ENCODE measurements around the gene HMGCL. TPM values are rescaled to one million over a fixed set of nuclear protein-coding genes. Genes with fewer than 3 reads are reported as not detected.

HMGCL gene
- total RNA-seq, 1 donor from 2014 or later: 20.7 TPM

- Histone ChIP-seq H2AFZ (replicated peaks) (no peak overlapping the region), H3K79me2 (ENCODE audit: low read depth) (no peaks in the 10 kb centered on the region), H3K36me3 (no peaks in the 10 kb centered on the region), H3K9me3 (ENCODE audit: low read depth) (no peaks in the 10 kb centered on the region), H3K27me3 (peaks cover 43% of the 10 kb centered on the region), H3K9ac (no peak overlapping the region), H3K4me3 (no peak overlapping the region), H3K4me1 (peaks cover 5% of the 10 kb centered on the region), H3F3A (ENCODE audit: low read depth) (no peaks in the 10 kb centered on the region), H4K20me1 (ENCODE audit: low read depth) (peaks cover 7% of the 10 kb centered on the region), H3K4me2 (no peak overlapping the region), H3K27ac (no peak overlapping the region)
- no peaks in the 10 kb centered on the region for H3K36me3 Mint-ChIP-seq
- H3K27me3 Mint-ChIP-seq (ENCODE audit: insufficient read depth, low read depth): peaks cover 27% of the 10 kb centered on the region
- H3K27ac Mint-ChIP-seq: no peak overlapping the region
- peaks cover 11% of the 10 kb centered on the region for H3K4me1 Mint-ChIP-seq
- no peak for TF ChIP-seq EZH2 (IDR thresholded peaks at IDR 0.05)
- no peak for TF ChIP-seq EZH2phosphoT487 (IDR thresholded peaks at IDR 0.05)
- TF ChIP-seq CTCF (IDR thresholded peaks at IDR 0.05): no peak
- DNase-seq (ENCODE audit: low spot score): no peak
- H3K4me3 Mint-ChIP-seq: no peak overlapping the region
- no peaks in the 10 kb centered on the region for H3K9me3 Mint-ChIP-seq
Observed at GRCh38 chr1:23865543-23865930, 40.3 kb upstream of the HMGCL start.

- Mint-ChIP-seq H3K27me3 (ENCODE audit: insufficient read depth, low read depth) (peaks cover 26% of the 10 kb centered on the region), H3K4me1 (peaks cover 11% of the 10 kb centered on the region), H3K4me3 (no peak overlapping the region), H3K27ac (no peak overlapping the region), H3K9me3 (no peaks in the 10 kb centered on the region), H3K36me3 (no peaks in the 10 kb centered on the region)
- Histone ChIP-seq H3K4me2 (no peak overlapping the region), H3K79me2 (ENCODE audit: low read depth) (no peaks in the 10 kb centered on the region), H2AFZ (replicated peaks) (no peak overlapping the region), H3K27ac (no peak overlapping the region), H4K20me1 (ENCODE audit: low read depth) (peaks cover 7% of the 10 kb centered on the region), H3K4me1 (peaks cover 5% of the 10 kb centered on the region), H3K9ac (no peak overlapping the region), H3K27me3 (peaks cover 38% of the 10 kb centered on the region), H3K36me3 (no peaks in the 10 kb centered on the region), H3F3A (ENCODE audit: low read depth) (no peaks in the 10 kb centered on the region), H3K4me3 (no peak overlapping the region), H3K9me3 (ENCODE audit: low read depth) (no peaks in the 10 kb centered on the region)
- DNase-seq (ENCODE audit: low spot score): no peak
- TF ChIP-seq CTCF (IDR thresholded peaks at IDR 0.05): no peak
- no peak for TF ChIP-seq EZH2phosphoT487 (IDR thresholded peaks at IDR 0.05)
- no peak for TF ChIP-seq EZH2 (IDR thresholded peaks at IDR 0.05)
Observed at GRCh38 chr1:23864801-23865542, 39.7 kb upstream of the HMGCL start.

- Histone ChIP-seq H3F3A (ENCODE audit: low read depth) (no peaks in the 10 kb centered on the region), H3K27ac (no peak overlapping the region), H3K36me3 (no peaks in the 10 kb centered on the region), H3K27me3 (peaks cover 19% of the 10 kb centered on the region), H3K4me2 (no peak overlapping the region), H3K79me2 (ENCODE audit: low read depth) (no peaks in the 10 kb centered on the region), H2AFZ (replicated peaks) (no peak overlapping the region), H3K4me1 (peaks cover 5% of the 10 kb centered on the region), H4K20me1 (ENCODE audit: low read depth) (peaks cover 7% of the 10 kb centered on the region), H3K9ac (no peak overlapping the region), H3K9me3 (ENCODE audit: low read depth) (no peaks in the 10 kb centered on the region), H3K4me3 (no peak overlapping the region)
- TF ChIP-seq CTCF (IDR thresholded peaks at IDR 0.05) (no peak), EZH2phosphoT487 (IDR thresholded peaks at IDR 0.05) (no peak), EZH2 (IDR thresholded peaks at IDR 0.05) (no peak)
- Mint-ChIP-seq H3K36me3 (no peaks in the 10 kb centered on the region), H3K4me1 (peaks cover 6% of the 10 kb centered on the region), H3K27ac (no peak overlapping the region), H3K27me3 (ENCODE audit: insufficient read depth, low read depth) (peaks cover 15% of the 10 kb centered on the region), H3K4me3 (no peak overlapping the region), H3K9me3 (no peaks in the 10 kb centered on the region)
- no peak for DNase-seq (ENCODE audit: low spot score)
Observed at GRCh38 chr1:23862640-23863039, 37.4 kb upstream of the HMGCL start.

All from neural progenitor cell (in vitro differentiated cells).